HG02588 (cell line): ENCODE results near the gene JAKMIP3.

Experiments used
- ATAC-seq: cut with Tn5 transposase; IDR thresholded peaks from one replicate; pipeline ENCODE4 v1.9.1; 2021; ENCODE audit warnings: mild to moderate bottlenecking, moderate library complexity; ENCODE audit not compliant: unreplicated experiment

Gene JAKMIP3

GRCh38 chr10:132109341-132110110 lies 43.8 kb downstream of the JAKMIP3 start:
- no peak for ATAC-seq

GRCh38 chr10:132110111-132110521 lies 44.4 kb downstream of the JAKMIP3 start:
- ATAC-seq: no peak

- ATAC-seq: no peak
These were observed 45.0 kb downstream of the JAKMIP3 start for GRCh38 chr10:132110713-132111112.

GRCh38 chr10:132111121-132111731 lies 45.5 kb downstream of the JAKMIP3 start:
- ATAC-seq: no peak

GRCh38 chr10:132111871-132112341 lies 46.2 kb downstream of the JAKMIP3 start:
- no peak for ATAC-seq

- ATAC-seq: no peak
These were observed 46.9 kb downstream of the JAKMIP3 start for GRCh38 chr10:132112611-132113010.

GRCh38 chr10:132113206-132113605 lies 47.5 kb downstream of the JAKMIP3 start:
- no peak for ATAC-seq

- ATAC-seq: no peak
These were observed 48.1 kb downstream of the JAKMIP3 start for GRCh38 chr10:132113766-132114365.

- ATAC-seq: no peak
These were observed 49.3 kb downstream of the JAKMIP3 start for GRCh38 chr10:132114953-132115520.
